ENCODE results near the gene SEMA3C.
"Not testable (repeated sequence)": the region's sequence is repeated elsewhere in the genome, so short reads cannot be mapped to it uniquely, and the experiment has no call there.

Gene SEMA3C
- 90.0 to 206 (median 132) reads per million in 18 experiments for total RNA-seq

- peak; percentile 92 to 97 for DNase-seq
Observed at GRCh38 chr7:80918909-80919721, at the start of gene SEMA3C. Gene SEMA3C (minus strand): TSS chr7:80919051. CDS start chr7:80916781, 2,270 bp downstream.

DNA sequence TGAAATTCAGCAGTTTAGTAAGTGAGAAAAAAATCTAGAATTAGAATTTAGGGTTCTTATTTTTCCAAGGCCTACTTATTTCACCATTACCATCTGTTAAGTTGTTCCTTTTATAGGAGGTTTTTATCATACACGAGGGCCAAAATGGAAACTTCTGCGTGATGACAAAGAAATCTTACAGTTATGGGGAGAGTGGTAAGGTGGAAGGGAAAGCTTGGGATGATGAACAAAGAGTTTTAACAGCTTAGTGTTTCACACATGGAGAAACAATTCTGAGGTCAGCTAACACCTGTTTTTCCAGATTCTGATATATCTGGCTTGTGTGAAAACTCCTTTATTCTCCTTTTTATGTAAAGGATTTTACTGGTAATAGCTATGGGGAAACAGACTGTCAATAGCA is 49.8 kb upstream of the SEMA3C start:
- DNase-seq: no peak

- DNase-seq: no peak
Observed at GRCh38 chr7:80967917-80968297, 49.1 kb upstream of the SEMA3C start.

DNA sequence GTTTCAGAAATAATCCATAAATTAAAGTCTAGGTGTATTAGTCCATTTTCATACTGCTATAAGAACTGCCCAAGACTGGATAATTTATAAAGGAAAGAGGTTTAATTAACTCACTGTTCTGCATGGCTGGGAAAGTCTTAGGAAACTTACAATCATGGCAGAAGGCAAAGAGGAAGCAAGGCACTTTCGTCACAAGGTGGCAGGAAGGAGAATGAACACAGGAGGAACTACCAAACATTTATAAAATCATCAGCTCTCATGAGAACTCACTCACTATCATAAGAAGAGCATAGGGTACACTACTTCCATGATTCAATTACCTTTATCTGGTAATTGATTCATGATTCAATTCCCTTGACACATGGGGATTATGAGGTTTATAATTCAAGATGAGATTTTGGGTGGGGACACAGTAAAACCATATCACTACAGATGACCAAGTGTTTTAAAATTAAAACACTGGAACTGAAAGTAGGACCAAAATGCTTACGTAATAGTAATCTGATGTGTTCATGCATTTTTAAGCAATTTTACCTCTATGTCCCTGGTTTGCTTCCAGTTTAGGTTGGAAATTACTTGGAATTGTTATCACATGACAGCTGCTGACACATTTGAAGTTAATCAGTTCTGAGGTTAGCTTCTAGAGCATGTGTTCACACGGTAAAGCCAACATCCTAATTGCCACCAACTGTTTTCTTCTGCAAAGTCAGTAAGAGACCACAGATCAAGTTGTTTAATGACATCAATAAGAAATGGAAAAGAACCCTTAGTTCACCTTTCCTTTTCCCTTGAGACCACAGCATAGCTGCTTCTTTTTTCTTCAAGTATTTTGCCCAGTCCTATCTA is 48.4 kb upstream of the SEMA3C start:
- DNase-seq: peak; percentile 36 to 46

DNA sequence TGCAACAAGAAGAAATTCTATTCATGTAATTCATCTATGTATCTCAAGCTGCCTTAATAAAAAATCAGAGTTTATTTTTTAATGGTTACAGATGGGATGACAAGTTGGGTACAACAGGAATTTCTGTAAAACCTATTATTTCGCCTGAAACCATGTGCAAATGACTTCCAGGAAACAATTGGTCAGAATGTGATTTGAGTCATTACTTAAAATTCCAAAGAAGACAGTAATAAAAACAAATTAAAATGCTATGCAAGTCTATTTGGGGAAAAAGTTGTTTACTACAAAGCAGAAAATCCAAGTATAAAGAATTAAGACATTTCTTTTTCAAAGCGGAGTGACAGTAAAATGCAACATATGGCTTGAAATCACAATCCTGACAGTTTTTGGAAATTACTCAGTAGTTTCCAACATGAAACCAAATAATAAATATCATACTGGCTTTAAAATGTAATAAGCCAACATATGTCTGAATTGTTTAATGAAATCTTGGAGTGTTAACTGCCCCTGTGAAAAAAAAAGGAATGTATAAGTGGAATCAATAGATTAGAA is 41.5 kb upstream of the SEMA3C start:
- no peak for DNase-seq

DNA sequence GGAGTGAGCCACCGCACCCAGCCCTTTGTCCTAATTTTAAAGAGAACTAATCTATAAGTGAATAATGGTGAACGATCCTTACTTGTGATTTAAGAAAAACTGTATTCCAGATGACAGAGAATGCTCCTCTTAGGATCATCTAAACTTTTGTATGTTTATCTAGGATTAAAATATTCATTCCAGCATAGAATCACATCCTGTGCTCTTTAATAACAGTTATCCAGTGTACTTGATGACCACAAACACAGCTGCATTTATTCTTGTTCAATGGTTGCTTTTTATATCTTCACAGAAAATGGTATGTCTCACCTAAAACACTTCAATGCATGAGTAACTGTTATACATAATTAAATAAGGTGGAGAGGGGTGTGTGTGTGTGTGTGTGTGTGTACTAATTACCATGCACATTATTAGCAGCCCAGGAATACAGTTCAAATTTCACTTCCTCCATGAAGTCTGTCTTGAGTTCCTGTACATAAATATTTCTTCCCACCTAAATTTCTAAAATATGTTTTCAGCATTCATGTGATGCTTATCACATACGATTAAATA is 38.5 kb upstream of the SEMA3C start:
- no peak for DNase-seq

- no peak for DNase-seq
Observed at GRCh38 chr7:80954191-80954590, 35.3 kb upstream of the SEMA3C start.

DNA sequence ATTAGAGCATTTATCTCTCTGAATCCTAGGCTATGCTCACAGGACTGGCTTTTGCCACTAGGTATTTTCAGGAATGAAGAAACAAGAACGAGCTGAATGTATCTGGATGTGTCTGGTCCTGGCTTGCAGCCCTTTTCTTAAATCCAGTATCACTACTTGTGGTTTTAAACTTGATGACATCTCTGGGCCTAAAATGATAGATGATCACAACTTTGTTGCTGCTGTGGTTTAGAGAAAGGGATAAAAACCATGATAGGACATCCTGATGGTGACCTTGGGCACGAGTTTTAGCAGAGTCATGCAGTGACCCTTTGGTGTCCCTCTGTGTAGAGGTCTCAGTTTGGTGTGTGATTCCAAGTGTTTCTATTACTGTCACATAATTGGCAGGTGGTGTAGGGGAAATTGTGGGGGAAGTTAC is 31.7 kb upstream of the SEMA3C start:
- no peak for DNase-seq

DNA sequence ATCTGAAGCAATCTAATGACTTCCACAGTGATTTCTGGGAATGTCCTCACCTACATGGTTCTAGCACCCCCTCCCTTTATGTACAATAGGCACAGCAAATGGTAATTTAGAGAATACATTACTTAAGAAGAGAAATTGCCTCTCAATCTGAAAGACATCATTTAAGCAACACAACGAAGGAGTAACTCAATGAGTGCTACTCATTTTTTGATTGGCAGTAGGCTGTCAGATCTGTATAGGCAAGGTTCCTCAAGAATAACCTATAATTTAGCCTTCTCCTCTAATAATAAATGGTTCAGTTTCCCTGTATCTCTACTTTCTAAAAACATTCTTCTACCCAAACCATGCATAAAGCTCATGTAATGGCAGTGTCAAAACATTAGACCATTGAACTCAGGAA is 30.6 kb upstream of the SEMA3C start:
- DNase-seq: no peak

- DNase-seq: no peak
Observed at GRCh38 chr7:80946858-80947257, 28.0 kb upstream of the SEMA3C start.

DNA sequence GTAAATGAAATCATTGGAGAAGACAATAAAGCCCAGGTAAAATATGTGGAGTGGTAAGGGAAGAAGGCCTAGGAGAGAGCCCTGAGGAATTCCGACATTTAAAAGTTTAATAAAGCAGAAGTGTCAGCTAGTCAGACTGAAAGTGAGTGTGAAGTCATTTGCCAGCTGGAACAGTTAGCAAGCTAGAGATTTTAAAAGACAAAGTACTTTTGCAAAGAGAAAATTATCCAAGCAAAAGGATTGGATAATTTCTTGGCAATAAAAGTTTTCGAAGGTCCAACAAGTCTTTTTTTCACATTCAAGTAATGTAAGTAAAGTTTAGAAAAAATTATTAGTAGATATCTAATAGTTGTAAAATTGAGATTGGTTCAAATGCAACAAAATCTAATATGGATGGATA is 27.1 kb upstream of the SEMA3C start:
- no peak for DNase-seq

- no peak for DNase-seq
Observed at GRCh38 chr7:80943342-80943741, 24.5 kb upstream of the SEMA3C start.

DNA sequence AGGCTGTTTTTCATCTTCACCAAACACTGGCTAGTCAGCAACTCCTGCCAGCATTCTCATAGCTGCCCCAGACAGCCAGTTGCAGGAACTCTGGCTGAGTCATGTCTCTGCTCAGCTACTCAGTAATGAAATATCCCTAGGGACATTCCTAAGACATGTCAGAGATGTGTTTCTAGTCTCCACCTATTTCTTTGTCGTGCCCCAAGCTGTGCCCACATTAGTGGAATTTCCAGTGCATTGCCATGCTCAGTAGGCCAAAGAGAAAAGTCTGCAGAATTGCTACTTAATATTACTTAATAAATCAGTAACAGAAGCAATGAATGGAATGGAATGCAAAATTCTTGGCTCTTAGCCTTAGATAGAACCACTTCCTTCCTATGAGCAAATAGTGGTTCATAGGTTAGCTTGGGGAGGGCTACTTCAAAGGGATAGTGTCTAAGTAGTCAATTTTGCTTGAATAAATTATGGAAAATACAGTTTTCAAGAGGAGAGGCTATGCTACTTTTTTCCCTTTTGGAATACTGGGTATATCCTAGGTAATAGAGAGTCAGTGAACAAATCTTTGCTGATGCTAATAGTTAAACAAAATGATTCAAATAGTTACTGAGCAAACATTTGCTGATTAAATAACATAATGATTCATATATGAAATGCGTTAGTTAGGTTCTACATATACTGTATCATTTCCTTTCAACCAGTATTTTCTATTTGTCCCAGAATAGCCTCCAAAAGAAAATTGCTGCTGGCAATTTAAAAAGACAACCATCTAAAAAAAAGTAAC is 23.6 kb upstream of the SEMA3C start:
- DNase-seq: peak; percentile 53 to 75

DNA sequence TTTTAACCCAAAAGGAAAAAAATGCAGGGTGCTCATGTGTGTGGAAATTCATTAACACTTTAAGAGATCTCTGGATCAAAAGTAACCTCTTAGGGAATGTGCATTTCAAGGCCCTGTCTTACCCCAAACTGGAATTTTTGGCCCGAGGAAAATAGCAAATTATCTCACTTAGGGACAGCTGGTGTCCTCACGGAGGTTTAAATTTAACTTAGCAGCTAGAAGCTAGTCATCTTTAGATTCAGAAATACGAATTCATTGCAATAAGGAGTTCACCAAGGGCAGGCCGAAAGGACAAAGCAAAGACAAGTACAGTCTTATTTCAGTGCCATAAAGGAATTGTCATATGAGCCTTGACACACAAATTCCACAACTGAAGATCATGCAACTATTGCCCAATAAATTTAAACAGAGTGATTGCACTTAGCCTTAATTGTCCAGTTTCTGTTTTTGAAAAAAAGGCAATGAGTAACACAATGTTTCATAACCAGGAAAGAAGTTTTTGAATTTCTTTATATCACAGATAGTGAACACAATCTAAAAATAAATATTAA is 22.4 kb upstream of the SEMA3C start:
- DNase-seq: peak; percentile 70 to 83

- DNase-seq: no peak
Observed at GRCh38 chr7:80940539-80941207, 21.8 kb upstream of the SEMA3C start.

- no peak for DNase-seq
Observed at GRCh38 chr7:80937336-80937735, 18.5 kb upstream of the SEMA3C start.

- no peak for DNase-seq
Observed at GRCh38 chr7:80935991-80936780, 17.3 kb upstream of the SEMA3C start.

DNA sequence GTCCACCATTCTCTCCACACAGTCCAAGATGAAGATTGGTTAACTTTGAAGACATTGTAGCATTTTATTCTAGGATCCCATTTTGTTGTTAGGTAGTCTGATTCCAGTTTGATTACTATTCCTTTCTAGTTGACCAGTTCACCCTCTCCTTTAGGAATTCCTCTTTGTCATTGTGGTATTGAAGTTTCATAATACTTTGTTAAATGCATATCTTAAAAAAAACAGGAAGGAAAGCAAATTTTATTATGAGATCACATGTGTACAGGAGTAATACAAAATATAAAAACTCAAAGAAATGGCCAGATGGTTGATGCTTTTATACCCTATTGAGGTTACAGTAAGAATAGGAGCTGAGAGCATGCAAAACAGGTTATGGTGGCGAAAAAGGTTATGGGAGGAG is 15.5 kb upstream of the SEMA3C start:
- peak in 1 of 2 donors; percentile 49 for DNase-seq

DNA sequence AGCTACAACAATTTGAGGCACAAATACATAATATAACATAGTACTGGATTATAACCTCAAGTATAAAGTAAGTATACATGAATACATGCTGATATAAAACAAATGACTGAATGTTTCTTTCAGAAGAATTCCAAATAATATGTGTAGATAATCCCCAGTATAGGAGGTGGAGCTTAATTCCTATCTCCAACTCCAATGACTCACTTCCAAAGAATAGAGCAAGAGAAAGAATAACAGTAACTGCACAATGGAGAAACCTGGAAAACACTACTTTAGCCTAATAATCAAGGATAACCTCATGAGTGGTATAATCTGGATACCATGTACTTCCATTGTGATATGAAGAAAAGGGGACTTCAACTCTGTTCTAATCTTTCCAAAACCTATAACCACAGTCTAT is 13.7 kb upstream of the SEMA3C start:
- no peak for DNase-seq

GRCh38 chr7:80929619-80930018 is 10.8 kb upstream of the SEMA3C start:
- no peak for DNase-seq

DNA sequence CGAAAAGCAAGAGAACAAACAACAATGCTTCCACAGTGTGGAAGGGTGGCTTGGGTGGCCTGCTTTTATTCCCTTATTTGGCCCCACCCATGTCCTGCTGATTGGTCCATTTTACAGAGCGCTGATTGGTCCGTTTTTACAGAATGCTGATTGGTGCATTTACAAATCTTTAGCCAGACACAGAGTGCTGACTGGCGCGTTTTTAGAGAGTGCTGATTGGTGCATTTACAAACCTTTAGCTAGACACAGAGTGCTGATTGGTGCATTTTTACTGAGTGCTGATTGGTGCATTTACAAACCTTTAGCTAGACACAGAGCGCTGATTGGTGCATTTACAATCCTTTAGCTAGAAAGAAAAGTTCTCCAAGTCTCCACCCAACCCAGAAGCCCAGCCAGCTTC is 8.1 kb upstream of the SEMA3C start:
- not testable (repeated sequence) for DNase-seq

Data from inflammatory macrophage (primary cell).